Measurements from ENCODE around the gene CDC16.

GRCh38 chr13:114194853-114195252 is 39.8 kb upstream of the CDC16 start:
- no peak for TF ChIP-seq GATA3 (IDR thresholded peaks at IDR 0.05; ENCODE audit: low read depth, low read length)
- TF ChIP-seq GATA2 (IDR thresholded peaks at IDR 0.05; ENCODE audit: low read depth, low read length): no peak

Data from SH-SY5Y (cell line).